Measurements from ENCODE around the gene AOPEP.

The AOPEP gene

DNA sequence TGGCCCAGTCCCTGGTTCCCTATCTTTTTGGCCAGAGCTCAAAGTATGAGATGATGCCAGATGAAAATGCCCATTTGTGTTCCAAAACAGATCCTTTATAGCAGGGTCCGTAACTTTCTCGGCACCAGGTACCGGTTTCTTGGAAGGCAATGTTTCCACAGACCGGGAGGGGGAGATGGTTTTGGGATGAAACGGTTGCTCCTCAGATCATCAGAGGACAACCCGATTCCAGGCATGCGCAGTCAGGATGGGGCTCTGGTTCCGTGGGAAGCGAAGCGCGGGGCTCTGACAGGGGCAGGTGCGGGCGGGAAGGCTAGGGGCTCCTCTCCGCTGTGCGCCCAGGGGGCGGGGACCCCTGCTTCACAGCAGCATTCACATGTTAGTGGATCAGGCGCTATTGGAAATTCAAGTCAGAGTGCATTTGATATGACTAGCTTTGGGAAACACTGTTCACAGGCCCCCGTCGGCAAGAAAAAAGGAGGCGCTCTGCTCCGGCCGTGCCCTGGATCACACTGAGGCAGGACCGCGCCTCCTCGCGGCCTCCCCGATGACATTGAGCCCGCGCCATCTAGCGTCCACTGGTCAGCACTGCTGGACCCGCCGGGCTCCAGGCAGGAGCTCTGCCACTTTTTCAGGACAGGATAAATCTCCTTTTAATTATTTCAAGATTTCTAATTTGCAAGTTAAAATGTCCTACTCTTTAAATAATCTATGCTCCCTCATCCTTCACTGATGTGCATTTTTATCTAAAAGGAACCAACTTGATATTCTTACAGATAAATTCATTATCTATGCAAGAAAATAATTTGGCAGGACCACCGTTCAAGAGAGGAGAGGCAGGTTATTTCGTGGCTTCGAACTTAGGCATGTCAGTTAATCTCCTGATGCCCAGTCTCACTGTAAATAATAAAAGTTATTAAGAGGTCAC lies 401.0 kb downstream of the AOPEP start:
- peaks cover 0 to 17% of the 10 kb centered on the region in 2 donors for H3K4me1 ChIP-seq (ENCODE audit: control insufficient read depth in 1 of 2, insufficient read depth in 2 of 2, low read length in 2 of 2)
- H3K27ac ChIP-seq (ENCODE audit: low read length) = no peak overlapping the region
- no peaks in the 10 kb centered on the region for H3K36me3 ChIP-seq (ENCODE audit: control insufficient read depth in 1 of 2, insufficient read depth in 2 of 2, low read length in 2 of 2)
- H3K4me3 ChIP-seq (ENCODE audit: low read depth in 1 of 2, low read length in 2 of 2) = peak overlapping the region in 1 of 2 donors; percentile 56
- H3K27me3 ChIP-seq (ENCODE audit: low read depth, low read length) = no peaks in the 10 kb centered on the region
- H3K9me3 ChIP-seq (ENCODE audit: control insufficient read depth in 1 of 2, low read length in 2 of 2) = no peaks in the 10 kb centered on the region

- Histone ChIP-seq H3K9me3 (ENCODE audit: control insufficient read depth in 1 of 2, low read length in 2 of 2) (no peaks in the 10 kb centered on the region), H3K4me3 (ENCODE audit: low read depth in 1 of 2, low read length in 2 of 2) (no peak overlapping the region), H3K4me1 (ENCODE audit: control insufficient read depth in 1 of 2, insufficient read depth in 2 of 2, low read length in 2 of 2) (peaks cover 0 to 17% of the 10 kb centered on the region in 2 donors), H3K36me3 (ENCODE audit: control insufficient read depth in 1 of 2, insufficient read depth in 2 of 2, low read length in 2 of 2) (no peaks in the 10 kb centered on the region), H3K27ac (ENCODE audit: low read length) (no peak overlapping the region), H3K27me3 (ENCODE audit: low read depth, low read length) (no peaks in the 10 kb centered on the region)
These were observed 401.7 kb downstream of the AOPEP start for GRCh38 chr9:95128177-95128524.

GRCh38 chr9:95129476-95130291 lies 403.2 kb downstream of the AOPEP start:
- H3K9me3 ChIP-seq (ENCODE audit: control insufficient read depth in 1 of 2, low read length in 2 of 2) = no peaks in the 10 kb centered on the region
- no peaks in the 10 kb centered on the region for H3K36me3 ChIP-seq (ENCODE audit: control insufficient read depth in 1 of 2, insufficient read depth in 2 of 2, low read length in 2 of 2)
- H3K4me1 ChIP-seq (ENCODE audit: control insufficient read depth in 1 of 2, insufficient read depth in 2 of 2, low read length in 2 of 2) = peaks cover 4 to 17% of the 10 kb centered on the region in 2 donors
- H3K4me3 ChIP-seq (ENCODE audit: low read depth in 1 of 2, low read length in 2 of 2) = no peak overlapping the region
- no peaks in the 10 kb centered on the region for H3K27me3 ChIP-seq (ENCODE audit: low read depth, low read length)
- H3K27ac ChIP-seq (ENCODE audit: low read length) = no peak overlapping the region

DNA sequence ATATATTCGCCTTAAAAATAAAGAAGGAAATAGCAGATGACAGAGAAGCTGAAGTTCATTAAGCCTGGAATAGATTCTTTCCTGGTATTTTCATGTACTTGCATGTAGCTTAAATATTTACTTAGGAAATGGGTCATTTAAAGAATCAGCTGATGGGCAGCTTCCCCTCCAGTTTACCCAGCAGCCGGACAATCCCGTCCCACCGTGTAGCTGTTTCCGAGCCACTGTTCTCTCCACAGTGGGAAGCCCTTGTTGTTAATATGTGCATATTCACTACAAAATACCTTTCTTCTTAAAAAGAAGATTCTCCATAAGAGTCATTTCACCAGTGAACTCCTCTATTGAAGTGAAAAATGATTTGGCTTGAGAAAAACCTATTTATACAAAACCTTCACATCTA lies 404.0 kb downstream of the AOPEP start:
- Histone ChIP-seq H3K9me3 (ENCODE audit: control insufficient read depth in 1 of 2, low read length in 2 of 2) (no peaks in the 10 kb centered on the region), H3K4me1 (ENCODE audit: control insufficient read depth in 1 of 2, insufficient read depth in 2 of 2, low read length in 2 of 2) (peaks cover 4 to 17% of the 10 kb centered on the region in 2 donors), H3K4me3 (ENCODE audit: low read depth in 1 of 2, low read length in 2 of 2) (no peak overlapping the region), H3K36me3 (ENCODE audit: control insufficient read depth in 1 of 2, insufficient read depth in 2 of 2, low read length in 2 of 2) (no peaks in the 10 kb centered on the region), H3K27ac (ENCODE audit: low read length) (no peak overlapping the region), H3K27me3 (ENCODE audit: low read depth, low read length) (no peaks in the 10 kb centered on the region)

DNA sequence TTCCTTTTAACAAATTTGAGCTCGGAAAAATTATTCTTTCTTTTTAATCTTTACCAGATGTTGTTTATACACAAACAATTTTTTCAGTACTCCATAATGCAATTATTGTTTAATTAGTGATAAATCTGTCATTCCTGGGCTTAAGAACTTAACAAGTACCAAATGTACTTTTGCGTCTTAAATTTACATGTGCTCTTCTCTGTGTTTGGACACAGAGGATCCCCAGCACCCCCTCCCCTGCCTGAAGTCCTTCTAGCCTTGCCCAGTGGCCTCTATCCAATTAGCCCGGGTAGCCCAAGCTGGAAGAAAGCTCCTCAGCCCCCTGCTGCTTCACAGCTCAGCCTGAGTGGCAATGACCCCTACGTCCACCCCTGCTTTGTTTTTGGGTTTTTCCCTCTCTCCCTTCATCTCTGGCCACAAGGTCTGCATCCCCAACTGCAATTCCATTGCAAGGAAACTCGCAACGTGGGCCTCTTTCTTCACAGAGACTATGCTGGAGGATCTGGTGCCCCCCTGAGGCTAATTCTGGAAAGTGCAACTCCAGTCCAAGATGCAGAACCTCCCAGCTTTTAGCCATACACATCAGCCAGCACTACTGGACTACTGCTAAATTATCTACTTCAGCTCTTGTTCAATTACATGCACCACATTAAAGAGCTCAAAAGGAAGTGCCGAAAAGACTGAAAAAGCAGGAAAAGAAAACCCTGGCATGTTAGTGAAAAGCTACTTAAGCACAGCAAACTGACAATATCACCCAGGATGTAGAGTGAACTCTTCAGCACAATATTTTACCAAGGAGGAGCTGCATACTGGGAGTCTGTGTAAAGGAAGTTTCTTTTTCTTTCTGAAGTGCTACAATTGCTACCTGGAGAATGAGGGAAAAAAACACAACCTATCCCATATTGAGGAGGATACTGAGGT lies 404.8 kb downstream of the AOPEP start:
- no peak overlapping the region for H3K27ac ChIP-seq (ENCODE audit: low read length)
- no peak overlapping the region for H3K4me3 ChIP-seq (ENCODE audit: low read depth in 1 of 2, low read length in 2 of 2)
- no peaks in the 10 kb centered on the region for H3K27me3 ChIP-seq (ENCODE audit: low read depth, low read length)
- H3K9me3 ChIP-seq (ENCODE audit: control insufficient read depth in 1 of 2, low read length in 2 of 2) = no peaks in the 10 kb centered on the region
- H3K4me1 ChIP-seq (ENCODE audit: control insufficient read depth in 1 of 2, insufficient read depth in 2 of 2, low read length in 2 of 2) = peaks cover 4 to 17% of the 10 kb centered on the region in 2 donors
- no peaks in the 10 kb centered on the region for H3K36me3 ChIP-seq (ENCODE audit: control insufficient read depth in 1 of 2, insufficient read depth in 2 of 2, low read length in 2 of 2)

GRCh38 chr9:95132366-95133324 lies 406.1 kb downstream of the AOPEP start:
- Histone ChIP-seq H3K27ac (ENCODE audit: low read length) (no peak overlapping the region), H3K4me1 (ENCODE audit: control insufficient read depth in 1 of 2, insufficient read depth in 2 of 2, low read length in 2 of 2) (peaks cover 4 to 9% of the 10 kb centered on the region in 2 donors), H3K27me3 (ENCODE audit: low read depth, low read length) (no peaks in the 10 kb centered on the region), H3K36me3 (ENCODE audit: control insufficient read depth in 1 of 2, insufficient read depth in 2 of 2, low read length in 2 of 2) (no peaks in the 10 kb centered on the region), H3K4me3 (ENCODE audit: low read depth in 1 of 2, low read length in 2 of 2) (no peak overlapping the region), H3K9me3 (ENCODE audit: control insufficient read depth in 1 of 2, low read length in 2 of 2) (no peaks in the 10 kb centered on the region)

- Histone ChIP-seq H3K9me3 (ENCODE audit: control insufficient read depth in 1 of 2, low read length in 2 of 2) (no peaks in the 10 kb centered on the region), H3K4me1 (ENCODE audit: control insufficient read depth in 1 of 2, insufficient read depth in 2 of 2, low read length in 2 of 2) (peaks cover 4% of the 10 kb centered on the region in 2 donors), H3K27ac (ENCODE audit: low read length) (no peak overlapping the region)
These were observed 406.8 kb downstream of the AOPEP start for GRCh38 chr9:95133325-95133705.

GRCh38 chr9:95134457-95134881 lies 408.0 kb downstream of the AOPEP start:
- Histone ChIP-seq H3K4me3 (ENCODE audit: low read depth in 1 of 2, low read length in 2 of 2) (no peak overlapping the region), H3K36me3 (ENCODE audit: control insufficient read depth in 1 of 2, insufficient read depth in 2 of 2, low read length in 2 of 2) (no peaks in the 10 kb centered on the region), H3K4me1 (ENCODE audit: control insufficient read depth in 1 of 2, insufficient read depth in 2 of 2, low read length in 2 of 2) (peaks cover 4% of the 10 kb centered on the region in 2 donors), H3K27ac (ENCODE audit: low read length) (no peak overlapping the region), H3K27me3 (ENCODE audit: low read depth, low read length) (no peaks in the 10 kb centered on the region), H3K9me3 (ENCODE audit: control insufficient read depth in 1 of 2, low read length in 2 of 2) (no peaks in the 10 kb centered on the region)

More at GRCh38 chr9:95133325-95133705, 406.8 kb downstream of the AOPEP start:
- Histone ChIP-seq H3K27me3 (ENCODE audit: low read depth, low read length) (no peaks in the 10 kb centered on the region), H3K36me3 (ENCODE audit: control insufficient read depth in 1 of 2, insufficient read depth in 2 of 2, low read length in 2 of 2) (no peaks in the 10 kb centered on the region), H3K4me3 (ENCODE audit: low read depth in 1 of 2, low read length in 2 of 2) (no peak overlapping the region)

GRCh38 chr9:95135756-95136155 lies 409.3 kb downstream of the AOPEP start:
- Histone ChIP-seq H3K27ac (ENCODE audit: low read length) (no peak overlapping the region), H3K4me1 (ENCODE audit: control insufficient read depth in 1 of 2, insufficient read depth in 2 of 2, low read length in 2 of 2) (peaks cover 4% of the 10 kb centered on the region in 2 donors), H3K9me3 (ENCODE audit: control insufficient read depth in 1 of 2, low read length in 2 of 2) (no peaks in the 10 kb centered on the region), H3K36me3 (ENCODE audit: control insufficient read depth in 1 of 2, insufficient read depth in 2 of 2, low read length in 2 of 2) (no peaks in the 10 kb centered on the region), H3K27me3 (ENCODE audit: low read depth, low read length) (no peaks in the 10 kb centered on the region), H3K4me3 (ENCODE audit: low read depth in 1 of 2, low read length in 2 of 2) (no peak overlapping the region)
